NCI-H82 treated with DMSO at 0.1 percent for 48 hours (cell line): ENCODE measurements around the gene SEMA6B.
A peak's percentile ranks its signal among the peaks of the same experiment; 100 is the strongest.
"Not testable (repeated sequence)": the region's sequence is repeated elsewhere in the genome, so short reads cannot be mapped to it uniquely, and the experiment has no call there.

Source experiments
- DNase-seq: peaks from one replicate; lab custom pipeline; 2025; ENCODE audit not compliant: unreplicated experiment; lab: John Stamatoyannopoulos, UW

SEMA6B gene

GRCh38 chr19:4575267-4576015 is 16.0 kb upstream of the SEMA6B start:
- DNase-seq = no peak

GRCh38 chr19:4573682-4574081 is 14.2 kb upstream of the SEMA6B start:
- no peak for DNase-seq

- DNase-seq = no peak
Measured at GRCh38 chr19:4571305-4571917, 11.9 kb upstream of the SEMA6B start.

GRCh38 chr19:4570916-4571304 is 11.4 kb upstream of the SEMA6B start:
- no peak for DNase-seq

DNA sequence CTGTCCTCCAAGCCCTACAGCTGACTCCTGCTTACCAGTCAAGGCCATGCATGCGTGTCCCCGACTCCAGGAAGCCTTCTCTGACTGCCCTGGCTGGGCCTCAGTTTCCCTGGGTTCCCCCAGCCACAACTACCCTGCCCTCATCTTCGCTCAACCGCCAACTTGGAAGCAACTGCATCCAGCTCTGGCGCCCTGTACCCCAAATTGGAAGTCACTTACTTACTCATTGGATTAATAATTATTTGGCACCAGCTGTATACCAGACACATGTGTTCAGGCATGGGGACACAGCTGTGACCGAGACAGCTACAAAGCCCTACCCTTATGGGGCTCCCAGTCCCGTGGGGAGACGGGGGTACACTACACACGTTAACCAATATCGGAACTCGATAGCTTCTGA is 10.9 kb upstream of the SEMA6B start:
- DNase-seq = no peak

GRCh38 chr19:4568886-4569285 is 9.4 kb upstream of the SEMA6B start:
- no peak for DNase-seq

GRCh38 chr19:4567584-4568071 is 8.1 kb upstream of the SEMA6B start:
- peak; percentile 16 for DNase-seq

GRCh38 chr19:4566402-4567051 is 7.0 kb upstream of the SEMA6B start:
- DNase-seq = no peak

DNA sequence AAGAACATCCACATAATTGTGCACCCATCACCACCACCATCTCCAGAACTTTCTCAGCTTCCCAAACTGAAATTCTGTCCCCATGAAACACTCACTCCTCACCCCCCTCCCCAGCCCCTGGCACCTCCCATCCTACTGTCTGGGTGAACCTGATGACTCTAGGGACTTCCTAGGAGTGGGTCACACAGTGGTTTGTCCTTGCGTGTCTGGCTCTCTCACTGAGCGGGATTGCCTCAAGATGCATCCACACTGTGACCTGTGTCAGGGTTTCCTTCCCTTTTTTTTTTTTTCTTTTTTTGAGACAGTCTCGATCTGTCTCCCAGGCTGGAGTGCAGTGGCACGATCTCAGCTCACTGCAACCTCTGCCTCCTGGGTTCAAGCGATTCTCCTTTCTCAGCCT is 4.1 kb upstream of the SEMA6B start:
- DNase-seq = not testable (repeated sequence)

DNA sequence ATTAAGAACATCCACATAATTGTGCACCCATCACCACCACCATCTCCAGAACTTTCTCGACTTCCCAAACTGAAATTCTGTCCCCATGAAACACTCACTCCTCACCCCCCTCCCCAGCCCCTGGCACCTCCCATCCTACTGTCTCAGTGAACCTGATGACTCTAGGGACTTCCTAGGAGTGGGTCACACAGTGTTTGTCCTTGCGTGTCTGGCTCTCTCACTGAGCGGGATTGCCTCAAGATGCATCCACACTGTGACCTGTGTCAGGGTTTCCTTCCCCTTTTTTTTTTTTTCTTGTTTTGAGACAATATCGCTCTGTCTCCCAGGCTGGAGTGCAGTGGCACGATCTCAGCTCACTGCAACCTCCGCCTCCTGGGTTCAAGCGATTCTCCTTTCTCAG is 2.6 kb upstream of the SEMA6B start:
- not testable (repeated sequence) for DNase-seq

GRCh38 chr19:4557971-4558941 is 1.2 kb downstream of the SEMA6B start:
- no peak for DNase-seq

DNA sequence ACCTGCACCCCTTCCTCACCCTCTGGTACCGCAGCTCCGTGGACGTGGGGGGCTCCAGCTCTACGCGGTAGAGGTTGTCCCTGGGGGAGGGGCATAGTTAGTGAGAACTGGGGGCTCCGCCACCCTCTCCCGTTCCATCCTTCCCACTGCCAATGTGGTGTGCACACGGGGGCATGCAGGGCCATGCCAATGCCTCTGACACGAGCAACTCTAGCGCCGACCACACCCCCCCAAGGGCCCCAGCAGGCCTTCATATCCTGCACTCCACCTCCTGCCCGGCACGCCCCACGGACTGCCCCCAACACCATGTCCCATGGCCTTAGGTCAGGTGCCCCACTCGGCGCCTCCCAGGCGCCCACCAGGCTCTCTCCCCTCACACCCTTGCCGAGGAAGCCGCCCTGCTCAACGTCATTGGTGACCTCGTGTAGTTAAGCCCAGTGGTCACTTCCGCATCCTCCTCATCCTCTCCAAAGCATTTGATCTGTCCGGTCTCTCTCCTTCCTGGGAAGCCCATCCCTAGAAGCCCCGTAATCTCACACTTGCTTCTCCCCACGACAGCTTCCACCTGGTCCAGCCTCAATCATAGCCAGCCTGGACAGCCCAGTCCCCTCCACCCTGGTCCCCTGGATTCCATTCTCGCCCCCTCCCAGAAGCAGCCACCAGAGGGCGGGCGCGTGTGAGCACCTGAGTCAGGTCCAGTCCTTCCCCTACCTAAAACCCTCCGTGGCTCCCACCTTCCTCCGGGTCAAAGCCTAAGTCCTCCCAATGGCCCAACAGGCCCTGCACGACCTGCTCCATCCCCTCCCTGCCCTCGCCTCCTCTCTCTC is 2.1 kb downstream of the SEMA6B start:
- DNase-seq = no peak

GRCh38 chr19:4556597-4557127 is 2.8 kb downstream of the SEMA6B start:
- peak; percentile 29 for DNase-seq

GRCh38 chr19:4555657-4556561 is 3.6 kb downstream of the SEMA6B start:
- no peak for DNase-seq

DNA sequence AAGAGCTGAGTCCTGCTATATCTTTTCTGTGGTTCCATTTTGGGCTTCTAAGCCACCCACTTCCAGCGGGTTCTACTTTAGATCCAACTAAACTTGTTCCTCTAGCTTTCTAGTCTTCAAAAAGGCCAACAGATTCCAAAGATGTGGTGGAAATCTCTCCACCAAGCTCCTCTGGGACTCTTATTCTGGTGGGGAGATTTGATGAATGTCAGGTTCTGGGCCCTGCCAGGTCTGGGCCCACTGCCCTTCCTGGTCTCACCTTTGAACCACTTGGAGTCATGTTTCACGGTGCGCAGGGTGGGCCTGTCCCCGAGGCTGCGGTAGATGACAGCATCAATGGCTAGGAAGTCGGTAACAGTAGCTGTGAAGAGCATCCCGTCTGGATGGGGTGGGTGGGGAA is 4.8 kb downstream of the SEMA6B start:
- DNase-seq = no peak

DNA sequence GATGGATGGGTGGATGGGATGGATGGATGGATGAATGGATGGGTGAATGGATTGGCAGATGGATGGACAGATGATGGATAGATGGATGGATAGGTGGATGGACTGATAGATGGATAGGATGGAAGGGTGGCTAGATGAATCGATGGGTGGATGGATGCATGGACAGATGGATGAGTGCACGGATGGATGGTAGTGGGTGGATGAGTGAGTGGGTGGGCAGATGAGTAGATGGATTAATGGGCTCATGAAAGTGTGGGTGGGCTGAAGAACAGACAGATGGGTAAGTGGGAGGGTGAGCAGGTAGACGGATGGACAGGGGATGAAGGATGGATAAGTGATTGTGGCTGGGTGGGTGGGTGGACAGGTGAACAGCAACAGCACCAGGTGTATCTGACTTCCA is 5.7 kb downstream of the SEMA6B start:
- no peak for DNase-seq

- no peak for DNase-seq
Measured at GRCh38 chr19:4553092-4553695, 6.3 kb downstream of the SEMA6B start.

DNA sequence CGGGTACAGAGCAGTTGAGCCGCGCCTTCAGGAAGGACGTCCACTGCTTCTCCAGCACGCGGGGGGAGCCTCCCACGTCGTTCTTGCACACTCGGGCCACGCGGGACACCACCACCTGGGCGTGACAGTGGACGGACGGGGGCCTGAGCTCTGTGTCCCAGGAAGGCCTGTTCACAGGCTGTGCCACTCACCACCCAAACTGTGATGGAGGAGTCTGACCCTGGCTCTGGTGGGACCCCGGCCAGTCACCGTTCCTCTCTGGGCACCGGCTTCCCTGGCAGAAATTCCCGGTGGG is 7.0 kb downstream of the SEMA6B start:
- DNase-seq = no peak
